GM12865 (cell line): ENCODE results near the gene AGAP5.
A peak's percentile ranks its signal among the peaks of the same experiment; 100 is the strongest.

Source experiments
- DNase-seq: peaks from one replicate; pipeline ENCODE4 v3.0.0; 2010; ENCODE audit warnings: low read depth
- H3K4me3 ChIP-seq: 2 replicates; pipeline ENCODE4 v1.5.1; 2011; ENCODE audit warnings: mild to moderate bottlenecking, low read depth, low read length, control low read depth
- CTCF ChIP-seq: IDR thresholded peaks from 2 replicates; pipeline ENCODE4 v1.5.1; 2011; ENCODE audit warnings: low read length, control low read depth, low read depth, inconsistent platforms; ENCODE audit not compliant: insufficient read depth; ENCODE audit errors: missing control alignments

AGAP5 gene

GRCh38 chr10:73625884-73626752, 71.8 kb downstream of the AGAP5 start:
- DNase-seq, result peak; percentile 99
- H3K4me3 ChIP-seq, result peak overlapping the region; percentile 95
- TF ChIP-seq CTCF, result no peak

- DNase-seq, result no peak
- no peak for TF ChIP-seq CTCF
These were observed 72.7 kb downstream of the AGAP5 start for GRCh38 chr10:73625004-73625883.

More at GRCh38 chr10:73625004-73625883, 72.7 kb downstream of the AGAP5 start:
- peak overlapping the region; percentile 95 for H3K4me3 ChIP-seq
